ENCODE data around the gene ENTPD6. TPM values are rescaled to one million over a fixed set of nuclear protein-coding genes. Genes with fewer than 3 reads are reported as not detected.

The ENTPD6 gene
- total RNA-seq, 2 donors from 2014 or later, result 105 to 194 TPM

GRCh38 chr20:25215521-25215920 lies 20.0 kb downstream of the ENTPD6 start:
- TF ChIP-seq CTCF (IDR thresholded peaks at IDR 0.05), result no peak
- no peak for TF ChIP-seq POLR2A (IDR thresholded peaks at IDR 0.05)
- TF ChIP-seq POLR2AphosphoS5 (IDR thresholded peaks at IDR 0.05), result no peak
- Histone ChIP-seq H3K36me3 (peaks cover 13% of the 10 kb centered on the region in 2 donors), H3K27ac (no peak overlapping the region), H3K4me1 (replicated peaks) (peaks cover 8% of the 10 kb centered on the region), H3K27me3 (replicated peaks; ENCODE audit: insufficient read depth) (no peaks in the 10 kb centered on the region), H3K9me3 (no peaks in the 10 kb centered on the region), H3K4me3 (no peak overlapping the region)
- DNase-seq (ENCODE audit: low spot score), result no peak
- intact Hi-C loops (cut with DNase I), result no loop called here
- WGBS, result 97% methylated on average over 10 of the region's 10 CpGs

GRCh38 chr20:25216199-25216945 lies 20.9 kb downstream of the ENTPD6 start:
- Histone ChIP-seq H3K27ac (no peak overlapping the region), H3K9me3 (no peaks in the 10 kb centered on the region), H3K36me3 (peaks cover 13% of the 10 kb centered on the region in 2 donors), H3K4me1 (replicated peaks) (peaks cover 16% of the 10 kb centered on the region), H3K4me3 (no peak overlapping the region), H3K27me3 (replicated peaks; ENCODE audit: insufficient read depth) (no peaks in the 10 kb centered on the region)
- TF ChIP-seq POLR2A (IDR thresholded peaks at IDR 0.05), result no peak
- no peak for TF ChIP-seq POLR2AphosphoS5 (IDR thresholded peaks at IDR 0.05)
- TF ChIP-seq CTCF (IDR thresholded peaks at IDR 0.05), result no peak
- intact Hi-C loops (cut with DNase I), result no loop called here
- 75% methylated on average over 16 of the region's 16 CpGs for WGBS
- DNase-seq (ENCODE audit: low spot score), result no peak

- DNase-seq (ENCODE audit: low spot score), result no peak
- Histone ChIP-seq H3K9me3 (no peaks in the 10 kb centered on the region), H3K4me3 (no peak overlapping the region), H3K27ac (no peak overlapping the region), H3K36me3 (peaks cover 6 to 13% of the 10 kb centered on the region in 2 donors), H3K4me1 (replicated peaks) (peaks cover 16% of the 10 kb centered on the region), H3K27me3 (replicated peaks; ENCODE audit: insufficient read depth) (no peaks in the 10 kb centered on the region)
- intact Hi-C loops (cut with DNase I), result no loop called here
- 91% methylated on average over 21 of the region's 21 CpGs for WGBS
- no peak for TF ChIP-seq POLR2A (IDR thresholded peaks at IDR 0.05)
- TF ChIP-seq CTCF (IDR thresholded peaks at IDR 0.05), result no peak
- no peak for TF ChIP-seq POLR2AphosphoS5 (IDR thresholded peaks at IDR 0.05)
Measured at GRCh38 chr20:25217161-25218108, 21.9 kb downstream of the ENTPD6 start.

GRCh38 chr20:25218109-25218486 lies 22.6 kb downstream of the ENTPD6 start:
- no peak overlapping the region for H3K27ac ChIP-seq
- intact Hi-C loops (cut with DNase I), result no loop called here

More at GRCh38 chr20:25218109-25218486, 22.6 kb downstream of the ENTPD6 start:
- no peak for DNase-seq (ENCODE audit: low spot score)
- Histone ChIP-seq H3K4me3 (no peak overlapping the region), H3K4me1 (replicated peaks) (peaks cover 16% of the 10 kb centered on the region), H3K27me3 (replicated peaks; ENCODE audit: insufficient read depth) (no peaks in the 10 kb centered on the region), H3K9me3 (no peaks in the 10 kb centered on the region), H3K36me3 (peaks cover 6 to 13% of the 10 kb centered on the region in 2 donors)
- 91% methylated on average over 8 of the region's 8 CpGs for WGBS
- TF ChIP-seq CTCF (IDR thresholded peaks at IDR 0.05) (no peak), POLR2A (IDR thresholded peaks at IDR 0.05) (no peak), POLR2AphosphoS5 (IDR thresholded peaks at IDR 0.05) (no peak)

Measured in prostate gland (tissue), 2 donors.